ENCODE results near the gene IL17RD. TPM values are rescaled to one million over a fixed set of nuclear protein-coding genes. Genes with fewer than 3 reads are reported as not detected.

IL17RD gene
- total and polyA plus RNA-seq, 2 experiments from 2014 or later: 10.7 to 104 TPM

DNA sequence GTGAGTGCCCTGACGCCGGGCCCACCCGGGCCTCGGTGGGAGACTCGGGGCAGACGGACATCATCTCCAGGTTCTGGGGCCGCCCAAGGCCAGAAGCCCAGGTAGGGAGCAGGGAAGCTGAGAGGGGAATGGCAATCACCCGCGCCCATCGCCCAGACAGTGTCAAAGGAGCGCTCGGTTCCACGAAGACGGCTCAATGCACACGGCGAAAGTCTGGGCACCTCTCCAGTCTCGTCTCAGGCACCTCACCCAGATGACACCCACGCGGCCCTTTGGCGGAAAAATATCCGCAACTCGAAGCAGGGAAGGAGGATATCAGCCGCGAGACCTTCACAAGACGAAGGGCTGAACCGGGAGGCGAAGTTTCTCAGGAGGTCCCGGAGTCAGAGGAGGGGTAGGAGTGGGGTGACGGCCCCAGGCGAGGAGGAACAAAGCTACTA is 916 bp downstream of the IL17RD start:
- Mint-ChIP-seq H3K9me3 (peaks cover 4% of the 10 kb centered on the region; the same call in 2 of the 3 replicates), H3K4me1 (peaks cover 74% of the 10 kb centered on the region), H3K27ac (peak overlapping the region; percentile 81; the same call in 1 of the 2 replicates), H3K27me3 (ENCODE audit: insufficient read depth, low read depth, poor library complexity) (peaks cover 36% of the 10 kb centered on the region), H3K4me3 (peak overlapping the region; percentile 95), H3K36me3 (ENCODE audit: low read depth) (peaks cover 13% of the 10 kb centered on the region; the same call in 2 of the 3 replicates)
- H4K20me1 ChIP-seq (replicated peaks; ENCODE audit: insufficient read depth): no peaks in the 10 kb centered on the region
- TF ChIP-seq NANOG (IDR thresholded peaks at IDR 0.05; ENCODE audit: borderline replicate concordance) (no peak), EZH2phosphoT487 (IDR thresholded peaks at IDR 0.05; ENCODE audit: unreplicated experiment) (no peak), CREB1 (CRISPR knock-in tag; IDR thresholded peaks at IDR 0.05; ENCODE audit: low read depth) (no peak), ZNF114 (CRISPR knock-in tag; IDR thresholded peaks at IDR 0.05) (no peak), POLR2AphosphoS5 (IDR thresholded peaks at IDR 0.05; ENCODE audit: low read depth) (no peak), JUNB (IDR thresholded peaks at IDR 0.05; ENCODE audit: unreplicated experiment) (no peak), STAT1 (IDR thresholded peaks at IDR 0.05; ENCODE audit: unreplicated experiment) (no peak), EZH2 (IDR thresholded peaks at IDR 0.05; ENCODE audit: low read depth, unreplicated experiment) (no peak), ZNF331 (CRISPR knock-in tag; IDR thresholded peaks at IDR 0.05; ENCODE audit: low read depth) (no peak)
- TF ChIP-seq, protein P1, sequence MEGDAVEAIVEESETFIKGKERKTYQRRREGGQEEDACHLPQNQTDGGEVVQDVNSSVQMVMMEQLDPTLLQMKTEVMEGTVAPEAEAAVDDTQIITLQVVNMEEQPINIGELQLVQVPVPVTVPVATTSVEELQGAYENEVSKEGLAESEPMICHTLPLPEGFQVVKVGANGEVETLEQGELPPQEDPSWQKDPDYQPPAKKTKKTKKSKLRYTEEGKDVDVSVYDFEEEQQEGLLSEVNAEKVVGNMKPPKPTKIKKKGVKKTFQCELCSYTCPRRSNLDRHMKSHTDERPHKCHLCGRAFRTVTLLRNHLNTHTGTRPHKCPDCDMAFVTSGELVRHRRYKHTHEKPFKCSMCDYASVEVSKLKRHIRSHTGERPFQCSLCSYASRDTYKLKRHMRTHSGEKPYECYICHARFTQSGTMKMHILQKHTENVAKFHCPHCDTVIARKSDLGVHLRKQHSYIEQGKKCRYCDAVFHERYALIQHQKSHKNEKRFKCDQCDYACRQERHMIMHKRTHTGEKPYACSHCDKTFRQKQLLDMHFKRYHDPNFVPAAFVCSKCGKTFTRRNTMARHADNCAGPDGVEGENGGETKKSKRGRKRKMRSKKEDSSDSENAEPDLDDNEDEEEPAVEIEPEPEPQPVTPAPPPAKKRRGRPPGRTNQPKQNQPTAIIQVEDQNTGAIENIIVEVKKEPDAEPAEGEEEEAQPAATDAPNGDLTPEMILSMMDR (conservative IDR thresholded peaks at IDR 0.05; ENCODE audit: low read depth in 2 of 2): no peak
- TF ChIP-seq, protein P2, sequence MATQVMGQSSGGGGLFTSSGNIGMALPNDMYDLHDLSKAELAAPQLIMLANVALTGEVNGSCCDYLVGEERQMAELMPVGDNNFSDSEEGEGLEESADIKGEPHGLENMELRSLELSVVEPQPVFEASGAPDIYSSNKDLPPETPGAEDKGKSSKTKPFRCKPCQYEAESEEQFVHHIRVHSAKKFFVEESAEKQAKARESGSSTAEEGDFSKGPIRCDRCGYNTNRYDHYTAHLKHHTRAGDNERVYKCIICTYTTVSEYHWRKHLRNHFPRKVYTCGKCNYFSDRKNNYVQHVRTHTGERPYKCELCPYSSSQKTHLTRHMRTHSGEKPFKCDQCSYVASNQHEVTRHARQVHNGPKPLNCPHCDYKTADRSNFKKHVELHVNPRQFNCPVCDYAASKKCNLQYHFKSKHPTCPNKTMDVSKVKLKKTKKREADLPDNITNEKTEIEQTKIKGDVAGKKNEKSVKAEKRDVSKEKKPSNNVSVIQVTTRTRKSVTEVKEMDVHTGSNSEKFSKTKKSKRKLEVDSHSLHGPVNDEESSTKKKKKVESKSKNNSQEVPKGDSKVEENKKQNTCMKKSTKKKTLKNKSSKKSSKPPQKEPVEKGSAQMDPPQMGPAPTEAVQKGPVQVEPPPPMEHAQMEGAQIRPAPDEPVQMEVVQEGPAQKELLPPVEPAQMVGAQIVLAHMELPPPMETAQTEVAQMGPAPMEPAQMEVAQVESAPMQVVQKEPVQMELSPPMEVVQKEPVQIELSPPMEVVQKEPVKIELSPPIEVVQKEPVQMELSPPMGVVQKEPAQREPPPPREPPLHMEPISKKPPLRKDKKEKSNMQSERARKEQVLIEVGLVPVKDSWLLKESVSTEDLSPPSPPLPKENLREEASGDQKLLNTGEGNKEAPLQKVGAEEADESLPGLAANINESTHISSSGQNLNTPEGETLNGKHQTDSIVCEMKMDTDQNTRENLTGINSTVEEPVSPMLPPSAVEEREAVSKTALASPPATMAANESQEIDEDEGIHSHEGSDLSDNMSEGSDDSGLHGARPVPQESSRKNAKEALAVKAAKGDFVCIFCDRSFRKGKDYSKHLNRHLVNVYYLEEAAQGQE (IDR thresholded peaks at IDR 0.05; ENCODE audit: unreplicated experiment): no peak
- TF ChIP-seq, protein P3, sequence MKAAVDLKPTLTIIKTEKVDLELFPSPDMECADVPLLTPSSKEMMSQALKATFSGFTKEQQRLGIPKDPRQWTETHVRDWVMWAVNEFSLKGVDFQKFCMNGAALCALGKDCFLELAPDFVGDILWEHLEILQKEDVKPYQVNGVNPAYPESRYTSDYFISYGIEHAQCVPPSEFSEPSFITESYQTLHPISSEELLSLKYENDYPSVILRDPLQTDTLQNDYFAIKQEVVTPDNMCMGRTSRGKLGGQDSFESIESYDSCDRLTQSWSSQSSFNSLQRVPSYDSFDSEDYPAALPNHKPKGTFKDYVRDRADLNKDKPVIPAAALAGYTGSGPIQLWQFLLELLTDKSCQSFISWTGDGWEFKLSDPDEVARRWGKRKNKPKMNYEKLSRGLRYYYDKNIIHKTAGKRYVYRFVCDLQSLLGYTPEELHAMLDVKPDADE (IDR thresholded peaks at IDR 0.05): no peak
- TF ChIP-seq, protein P4, sequence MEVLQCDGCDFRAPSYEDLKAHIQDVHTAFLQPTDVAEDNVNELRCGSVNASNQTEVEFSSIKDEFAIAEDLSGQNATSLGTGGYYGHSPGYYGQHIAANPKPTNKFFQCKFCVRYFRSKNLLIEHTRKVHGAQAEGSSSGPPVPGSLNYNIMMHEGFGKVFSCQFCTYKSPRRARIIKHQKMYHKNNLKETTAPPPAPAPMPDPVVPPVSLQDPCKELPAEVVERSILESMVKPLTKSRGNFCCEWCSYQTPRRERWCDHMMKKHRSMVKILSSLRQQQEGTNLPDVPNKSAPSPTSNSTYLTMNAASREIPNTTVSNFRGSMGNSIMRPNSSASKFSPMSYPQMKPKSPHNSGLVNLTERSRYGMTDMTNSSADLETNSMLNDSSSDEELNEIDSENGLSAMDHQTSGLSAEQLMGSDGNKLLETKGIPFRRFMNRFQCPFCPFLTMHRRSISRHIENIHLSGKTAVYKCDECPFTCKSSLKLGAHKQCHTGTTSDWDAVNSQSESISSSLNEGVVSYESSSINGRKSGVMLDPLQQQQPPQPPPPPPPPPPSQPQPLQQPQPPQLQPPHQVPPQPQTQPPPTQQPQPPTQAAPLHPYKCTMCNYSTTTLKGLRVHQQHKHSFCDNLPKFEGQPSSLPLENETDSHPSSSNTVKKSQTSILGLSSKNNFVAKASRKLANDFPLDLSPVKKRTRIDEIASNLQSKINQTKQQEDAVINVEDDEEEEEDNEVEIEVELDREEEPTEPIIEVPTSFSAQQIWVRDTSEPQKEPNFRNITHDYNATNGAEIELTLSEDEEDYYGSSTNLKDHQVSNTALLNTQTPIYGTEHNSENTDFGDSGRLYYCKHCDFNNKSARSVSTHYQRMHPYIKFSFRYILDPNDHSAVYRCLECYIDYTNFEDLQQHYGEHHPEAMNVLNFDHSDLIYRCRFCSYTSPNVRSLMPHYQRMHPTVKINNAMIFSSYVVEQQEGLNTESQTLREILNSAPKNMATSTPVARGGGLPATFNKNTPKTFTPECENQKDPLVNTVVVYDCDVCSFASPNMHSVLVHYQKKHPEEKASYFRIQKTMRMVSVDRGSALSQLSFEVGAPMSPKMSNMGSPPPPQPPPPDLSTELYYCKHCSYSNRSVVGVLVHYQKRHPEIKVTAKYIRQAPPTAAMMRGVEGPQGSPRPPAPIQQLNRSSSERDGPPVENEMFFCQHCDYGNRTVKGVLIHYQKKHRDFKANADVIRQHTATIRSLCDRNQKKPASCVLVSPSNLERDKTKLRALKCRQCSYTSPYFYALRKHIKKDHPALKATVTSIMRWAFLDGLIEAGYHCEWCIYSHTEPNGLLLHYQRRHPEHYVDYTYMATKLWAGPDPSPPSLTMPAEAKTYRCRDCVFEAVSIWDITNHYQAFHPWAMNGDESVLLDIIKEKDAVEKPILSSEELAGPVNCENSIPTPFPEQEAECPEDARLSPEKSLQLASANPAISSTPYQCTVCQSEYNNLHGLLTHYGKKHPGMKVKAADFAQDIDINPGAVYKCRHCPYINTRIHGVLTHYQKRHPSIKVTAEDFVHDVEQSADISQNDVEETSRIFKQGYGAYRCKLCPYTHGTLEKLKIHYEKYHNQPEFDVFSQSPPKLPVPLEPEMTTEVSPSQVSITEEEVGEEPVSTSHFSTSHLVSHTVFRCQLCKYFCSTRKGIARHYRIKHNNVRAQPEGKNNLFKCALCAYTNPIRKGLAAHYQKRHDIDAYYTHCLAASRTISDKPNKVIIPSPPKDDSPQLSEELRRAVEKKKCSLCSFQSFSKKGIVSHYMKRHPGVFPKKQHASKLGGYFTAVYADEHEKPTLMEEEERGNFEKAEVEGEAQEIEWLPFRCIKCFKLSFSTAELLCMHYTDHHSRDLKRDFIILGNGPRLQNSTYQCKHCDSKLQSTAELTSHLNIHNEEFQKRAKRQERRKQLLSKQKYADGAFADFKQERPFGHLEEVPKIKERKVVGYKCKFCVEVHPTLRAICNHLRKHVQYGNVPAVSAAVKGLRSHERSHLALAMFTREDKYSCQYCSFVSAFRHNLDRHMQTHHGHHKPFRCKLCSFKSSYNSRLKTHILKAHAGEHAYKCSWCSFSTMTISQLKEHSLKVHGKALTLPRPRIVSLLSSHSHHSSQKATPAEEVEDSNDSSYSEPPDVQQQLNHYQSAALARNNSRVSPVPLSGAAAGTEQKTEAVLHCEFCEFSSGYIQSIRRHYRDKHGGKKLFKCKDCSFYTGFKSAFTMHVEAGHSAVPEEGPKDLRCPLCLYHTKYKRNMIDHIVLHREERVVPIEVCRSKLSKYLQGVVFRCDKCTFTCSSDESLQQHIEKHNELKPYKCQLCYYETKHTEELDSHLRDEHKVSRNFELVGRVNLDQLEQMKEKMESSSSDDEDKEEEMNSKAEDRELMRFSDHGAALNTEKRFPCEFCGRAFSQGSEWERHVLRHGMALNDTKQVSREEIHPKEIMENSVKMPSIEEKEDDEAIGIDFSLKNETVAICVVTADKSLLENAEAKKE (CRISPR knock-in tag; IDR thresholded peaks at IDR 0.05): no peak
- H3K27me3 ChIP-seq (ENCODE audit: insufficient read depth): peaks cover 9% of the 10 kb centered on the region; the same call in 1 of the 2 replicates
- H3K79me2 ChIP-seq (replicated peaks; ENCODE audit: insufficient read depth): peaks cover 34% of the 10 kb centered on the region
- H3K4me2 ChIP-seq: peak overlapping the region; percentile 95
- no peak for DNase-seq (ENCODE audit: low spot score)
- H3K4me3 ChIP-seq: peak overlapping the region; percentile 87
- H3K36me3 ChIP-seq (ENCODE audit: insufficient read depth): no peaks in the 10 kb centered on the region; the same call in 1 of the 2 replicates
- H3K27ac ChIP-seq (ENCODE audit: low read depth): no peak overlapping the region
- no peak overlapping the region for H2AFZ ChIP-seq
- no peaks in the 10 kb centered on the region for H3K9me2 ChIP-seq (ENCODE audit: insufficient read depth)
- ATAC-seq: peak; percentile 4
- peaks cover 58% of the 10 kb centered on the region for H3K4me1 ChIP-seq (ENCODE audit: insufficient read depth)
- peaks cover 14% of the 10 kb centered on the region; the same call in 1 of the 2 replicates for H3F3A ChIP-seq (replicated peaks; ENCODE audit: low read depth)
